Chondrocyte (in vitro differentiated cells): Measurements from ENCODE around the gene GPATCH2L. TPM values are rescaled to one million over a fixed set of nuclear protein-coding genes. Genes with fewer than 3 reads are reported as not detected.
A peak's percentile ranks its signal among the peaks of the same experiment; 100 is the strongest.

ENCODE experiments used
- DNase-seq: peaks from one replicate; pipeline ENCODE4 v3.0.0; 2021; ENCODE audit warnings: mixed read lengths, low spot score
- H3K27ac Mint-ChIP-seq: one replicate; pipeline ENCODE4 v1.8.0; 2021; ENCODE audit warnings: mild to moderate bottlenecking, moderate library complexity, mixed read lengths; ENCODE audit not compliant: unreplicated experiment
- H3K27me3 Mint-ChIP-seq: 2 replicates; pipeline ENCODE4 v1.8.0; 2021; ENCODE audit warnings: low read depth, mixed read lengths
- H3K36me3 Mint-ChIP-seq: 2 replicates; pipeline ENCODE4 v1.8.0; 2021; ENCODE audit warnings: low read depth, mixed read lengths
- H3K4me1 Mint-ChIP-seq: 2 replicates; pipeline ENCODE4 v1.8.0; 2021; ENCODE audit warnings: low read depth, mild to moderate bottlenecking, mixed read lengths
- H3K4me3 Mint-ChIP-seq: one replicate; pipeline ENCODE4 v1.8.0; 2021; ENCODE audit warnings: mild to moderate bottlenecking, moderate library complexity, mixed read lengths; ENCODE audit not compliant: unreplicated experiment
- H3K9me3 Mint-ChIP-seq: 2 replicates; pipeline ENCODE4 v1.8.0; 2021; ENCODE audit warnings: low read depth, mixed read lengths
- long read RNA-seq: library from polyadenylated mRNA; stranded (forward); transcript quantifications from one replicate; pipeline ENCODE4 v2.0.0, GENCODE V29; 2021
- total RNA-seq: library from RNA; stranded (reverse); gene quantifications from 3 replicates; pipeline ENCODE4 v1.2.1, GENCODE V29; 2021
- TF ChIP-seq, protein P1 (sequence below): fragments of 200-600 bp; sonication (generic); IDR thresholded peaks from 2 replicates; pipeline ENCODE4 v1.5.0; 2021; ENCODE audit warnings: antibody characterized with exemption, mild to moderate bottlenecking, moderate library complexity

GPATCH2L gene
- total RNA-seq: 46.7 to 51.3 TPM (median 46.8 TPM) in 3 replicates
- long read RNA-seq, full-length matches to known transcripts: 8 of 19 reads
- long read RNA-seq, partial matches to known transcripts: 4 of 19 reads
- long read RNA-seq, other reads (novel, unspliced or antisense): 7 of 19 reads

DNA sequence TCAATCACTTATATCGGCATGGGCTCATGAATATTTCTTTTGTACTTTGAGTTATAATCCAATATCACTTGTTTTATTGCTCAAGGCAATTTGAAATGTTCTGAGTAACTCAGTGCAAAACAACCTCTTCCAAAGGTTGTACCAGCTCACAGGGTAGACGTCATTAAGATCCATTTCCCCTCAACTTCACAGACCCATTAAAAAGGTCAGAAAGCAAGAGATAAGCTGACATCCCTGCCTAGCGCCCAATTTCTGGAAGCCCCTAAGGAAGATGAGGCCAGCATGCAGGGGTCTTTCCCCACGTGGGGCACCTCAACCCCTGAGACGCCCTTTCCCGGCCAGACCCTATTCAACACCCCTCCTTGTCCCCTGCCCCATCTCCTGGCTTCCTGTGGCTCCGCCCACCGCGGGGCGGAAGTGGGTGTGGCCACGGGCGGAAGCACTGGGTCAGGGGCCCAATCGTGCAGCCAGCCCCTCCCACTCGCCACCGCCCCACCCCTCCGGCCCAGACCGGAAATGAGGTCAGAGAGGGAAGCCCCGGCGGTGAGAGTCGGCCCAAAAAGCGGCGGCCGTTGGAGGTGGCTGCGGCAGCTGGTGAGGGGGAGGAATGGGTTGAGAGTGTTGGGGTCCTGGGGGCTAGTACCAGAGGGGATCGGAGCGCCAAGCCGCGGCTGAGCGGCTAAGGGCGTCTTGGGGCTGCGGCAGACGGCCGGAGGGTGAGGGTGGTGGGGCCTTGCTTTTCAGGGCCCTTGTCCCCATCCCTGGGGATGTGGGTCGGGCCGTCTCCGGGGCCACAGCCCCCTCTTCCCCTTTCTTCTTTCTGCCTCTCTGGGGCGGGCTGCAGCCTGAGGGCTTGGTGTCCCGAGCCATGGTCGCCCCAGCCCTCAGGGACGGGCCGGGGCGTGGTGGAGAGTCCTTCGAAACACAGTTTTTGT lies at the start of gene GPATCH2L:
Gene GPATCH2L, plus strand, starts transcription at position 525 of the 935 bp plus-strand sequence. CDS start 2,442 bp downstream, outside the sequence.
- Mint-ChIP-seq H3K27ac (peak within 1 kb of the TSS; percentile 100), H3K4me1 (peaks cover 49% of the 10 kb centered on the region), H3K27me3 (peaks cover 12% of the 10 kb centered on the region), H3K36me3 (peaks cover 7% of the 10 kb centered on the region), H3K9me3 (peaks cover 4% of the 10 kb centered on the region), H3K4me3 (peak within 1 kb of the TSS; percentile 98)
- DNase-seq: peak; percentile 96
- TF ChIP-seq, protein P1, sequence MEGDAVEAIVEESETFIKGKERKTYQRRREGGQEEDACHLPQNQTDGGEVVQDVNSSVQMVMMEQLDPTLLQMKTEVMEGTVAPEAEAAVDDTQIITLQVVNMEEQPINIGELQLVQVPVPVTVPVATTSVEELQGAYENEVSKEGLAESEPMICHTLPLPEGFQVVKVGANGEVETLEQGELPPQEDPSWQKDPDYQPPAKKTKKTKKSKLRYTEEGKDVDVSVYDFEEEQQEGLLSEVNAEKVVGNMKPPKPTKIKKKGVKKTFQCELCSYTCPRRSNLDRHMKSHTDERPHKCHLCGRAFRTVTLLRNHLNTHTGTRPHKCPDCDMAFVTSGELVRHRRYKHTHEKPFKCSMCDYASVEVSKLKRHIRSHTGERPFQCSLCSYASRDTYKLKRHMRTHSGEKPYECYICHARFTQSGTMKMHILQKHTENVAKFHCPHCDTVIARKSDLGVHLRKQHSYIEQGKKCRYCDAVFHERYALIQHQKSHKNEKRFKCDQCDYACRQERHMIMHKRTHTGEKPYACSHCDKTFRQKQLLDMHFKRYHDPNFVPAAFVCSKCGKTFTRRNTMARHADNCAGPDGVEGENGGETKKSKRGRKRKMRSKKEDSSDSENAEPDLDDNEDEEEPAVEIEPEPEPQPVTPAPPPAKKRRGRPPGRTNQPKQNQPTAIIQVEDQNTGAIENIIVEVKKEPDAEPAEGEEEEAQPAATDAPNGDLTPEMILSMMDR: no peak

DNA sequence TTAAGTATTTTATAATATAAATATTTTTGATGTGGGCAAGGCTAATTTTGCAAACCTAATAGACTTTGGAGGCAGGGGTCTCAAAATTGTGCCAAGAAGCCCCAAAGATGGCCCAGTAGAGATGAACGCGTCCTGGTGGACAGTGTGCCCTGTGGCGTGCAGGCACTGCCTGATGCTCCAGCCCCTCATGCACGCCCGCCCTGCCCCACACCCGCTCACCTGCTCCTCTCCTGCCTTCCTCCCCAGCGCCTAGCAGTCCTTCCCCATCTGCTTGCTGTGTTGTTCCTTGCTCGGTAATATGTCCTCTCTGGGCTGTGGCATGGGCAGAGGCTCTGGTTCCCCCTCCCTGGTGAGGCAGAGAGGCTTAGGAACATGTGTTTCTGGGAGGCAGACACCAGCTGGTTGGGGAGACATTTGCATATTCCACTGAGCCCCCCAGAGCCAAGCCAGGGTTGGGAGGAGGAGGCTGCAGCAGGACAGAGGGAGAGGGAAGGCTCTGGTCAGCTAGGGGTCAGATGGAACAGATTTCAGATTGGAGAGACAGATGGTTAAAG lies 46.8 kb upstream of the GPATCH2L start:
- TF ChIP-seq, protein P1: no peak
- no peaks in the 10 kb centered on the region for H3K36me3 Mint-ChIP-seq
- no peak overlapping the region for H3K4me3 Mint-ChIP-seq
- H3K27ac Mint-ChIP-seq: no peak overlapping the region
- H3K4me1 Mint-ChIP-seq: no peaks in the 10 kb centered on the region
- DNase-seq: no peak
- peaks cover 24% of the 10 kb centered on the region for H3K27me3 Mint-ChIP-seq
- peaks cover 7% of the 10 kb centered on the region for H3K9me3 Mint-ChIP-seq

GRCh38 chr14:76106188-76106587 lies 45.5 kb upstream of the GPATCH2L start:
- TF ChIP-seq, protein P1: no peak
- no peaks in the 10 kb centered on the region for H3K36me3 Mint-ChIP-seq
- H3K27ac Mint-ChIP-seq: no peak overlapping the region
- H3K4me3 Mint-ChIP-seq: no peak overlapping the region
- no peaks in the 10 kb centered on the region for H3K4me1 Mint-ChIP-seq
- no peak for DNase-seq
- H3K27me3 Mint-ChIP-seq: peaks cover 26% of the 10 kb centered on the region
- peaks cover 7% of the 10 kb centered on the region for H3K9me3 Mint-ChIP-seq

DNA sequence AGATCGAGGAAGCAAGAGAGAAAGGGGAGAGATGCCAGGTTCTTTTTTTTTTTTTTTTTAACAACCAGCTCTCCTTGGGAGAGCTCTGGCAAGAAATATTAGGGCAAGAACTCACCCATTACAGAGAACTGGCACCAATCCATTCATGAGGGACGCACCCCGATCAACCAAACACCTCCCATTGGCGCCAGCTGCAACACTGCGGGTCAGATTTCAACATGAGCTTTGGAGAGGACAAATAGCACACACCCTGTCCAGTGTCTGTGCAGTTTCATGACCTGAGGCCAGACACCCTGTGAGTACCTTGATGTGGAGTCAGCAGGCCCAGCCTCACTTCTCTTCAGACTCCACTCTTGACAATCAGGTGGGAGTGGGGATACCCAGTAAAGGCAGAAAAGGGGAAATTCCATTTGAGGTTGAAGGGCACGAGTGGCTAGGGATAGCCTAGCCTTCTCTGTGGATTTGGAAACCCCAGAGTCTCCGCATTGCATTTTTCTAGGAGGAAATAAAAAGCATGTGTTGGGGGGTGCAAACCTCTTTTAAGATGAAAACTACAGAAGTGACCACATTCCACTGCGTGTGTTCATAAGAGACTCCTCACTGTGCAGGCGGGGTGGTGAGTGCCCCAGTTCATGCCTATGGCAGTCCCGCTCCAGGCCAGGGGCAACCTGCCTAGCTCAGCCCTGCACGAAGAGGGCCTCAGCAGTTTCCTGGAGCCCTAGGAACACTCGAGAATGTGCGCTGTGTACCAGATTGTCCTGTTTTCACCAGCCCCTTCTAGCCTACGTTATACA lies 42.4 kb upstream of the GPATCH2L start:
- Mint-ChIP-seq H3K4me1 (no peaks in the 10 kb centered on the region), H3K36me3 (no peaks in the 10 kb centered on the region), H3K27me3 (peaks cover 42% of the 10 kb centered on the region), H3K27ac (no peak overlapping the region), H3K4me3 (no peak overlapping the region), H3K9me3 (peaks cover 7% of the 10 kb centered on the region)
- TF ChIP-seq, protein P1: no peak
- no peak for DNase-seq
